ENCODE measurements around the gene PDE3B. TPM values are rescaled to one million over a fixed set of nuclear protein-coding genes. Genes with fewer than 3 reads are reported as not detected.

PDE3B gene
- total RNA-seq, 1 experiment from 2014 or later: 6.7 TPM

- TF ChIP-seq, protein P1, sequence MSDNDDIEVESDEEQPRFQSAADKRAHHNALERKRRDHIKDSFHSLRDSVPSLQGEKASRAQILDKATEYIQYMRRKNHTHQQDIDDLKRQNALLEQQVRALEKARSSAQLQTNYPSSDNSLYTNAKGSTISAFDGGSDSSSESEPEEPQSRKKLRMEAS (IDR thresholded peaks at IDR 0.05): no peak
- no peak for TF ChIP-seq CTCF (IDR thresholded peaks at IDR 0.05 in 2 of 3, conservative IDR thresholded peaks at IDR 0.05 in 1 of 3; ENCODE audit: borderline replicate concordance in 1 of 3, insufficient read depth in 1 of 3, low read depth in 2 of 3, low read length in 2 of 3)
Measured at GRCh38 chr11:14916403-14916802, 272.8 kb downstream of the PDE3B start (continued).

Other genes starting within 250 kb of the PDE3B start
- 95.5 TPM for gene COPB1, start 144.0 kb upstream of the PDE3B start, total RNA-seq (2021; ENCODE audit: unreplicated experiment)
- gene PSMA1, start 123.4 kb upstream of the PDE3B start, total RNA-seq (2021; ENCODE audit: unreplicated experiment): 211 TPM
- gene CYP2R1, start 248.4 kb downstream of the PDE3B start, total RNA-seq (2021; ENCODE audit: unreplicated experiment): 18.3 TPM